SK-N-SH (cell line): Measurements from ENCODE around the gene MRM2. TPM values are rescaled to one million over a fixed set of nuclear protein-coding genes. Genes with fewer than 3 reads are reported as not detected.

Experiments
- CTCF ChIA-PET: fragments of 300-600, 350-600 bp; formaldehyde crosslinking; extraction: SDS; loops from one replicate; lab custom pipeline; 2021; lab: Yijun Ruan, JAX
- POLR2A ChIA-PET: fragments of 350-600 bp; sonication (Branson Sonifier 250); formaldehyde crosslinking; extraction: SDS; loops from one replicate; lab custom pipeline; 2020; ENCODE audit warnings: antibody characterized with exemption, inconsistent platforms; lab: Yijun Ruan, JAX
- DNase-seq: peaks from one replicate; pipeline ENCODE4 v3.0.0; 2012
- H2AFZ ChIP-seq: fragments of 200-600 bp; sonication (generic); 2 replicates; pipeline ENCODE4 v1.8.1; 2016; ENCODE audit warnings: antibody characterized with exemption, mild to moderate bottlenecking, low read depth
- H3F3A ChIP-seq: fragments of 200-600 bp; sonication (generic); replicated peaks from 2 replicates; pipeline ENCODE3; 2016; ENCODE audit warnings: antibody characterized with exemption, mild to moderate bottlenecking; ENCODE audit not compliant: insufficient read depth
- H3K27ac ChIP-seq, 2 experiments: fragments of 200-500 bp in 1 of 2; fragments of 200-600 bp in 1 of 2; sonication (Bioruptor generic) in 1 of 2; sonication (generic), shearing (Covaris generic) in 1 of 2; 2 replicates each; pipeline versions ENCODE4 v1.5.1 to v1.6.1; 2014 to 2016; ENCODE audit warnings: low read depth in 2 of 2, inconsistent platforms in 1 of 2, low read length in 1 of 2, mild to moderate bottlenecking in 1 of 2, mixed read lengths in 1 of 2
- H3K27me3 ChIP-seq: fragments of 200-600 bp; sonication (generic), shearing (Covaris generic); 2 replicates; pipeline ENCODE4 v1.6.1; 2016; ENCODE audit warnings: mixed run types; ENCODE audit not compliant: insufficient read depth
- H3K36me3 ChIP-seq, 2 experiments: fragments of 200-500 bp in 1 of 2; fragments of 200-600 bp in 1 of 2; sonication (Bioruptor generic) in 1 of 2; sonication (generic) in 1 of 2; replicated peaks in 1 of 2; 2 replicates each; pipeline versions ENCODE3 to v1.5.1; 2014 to 2016; ENCODE audit warnings: low read length in 1 of 2, mild to moderate bottlenecking in 1 of 2; ENCODE audit not compliant: insufficient read depth in 2 of 2, control insufficient read depth in 1 of 2
- H3K4me1 ChIP-seq, 2 experiments: fragments of 200-500 bp in 1 of 2; fragments of 200-600 bp in 1 of 2; sonication (Bioruptor generic) in 1 of 2; sonication (generic), shearing (Covaris generic) in 1 of 2; 2 replicates each; pipeline versions ENCODE4 v1.5.1 to v1.6.1; 2014 to 2016; ENCODE audit warnings: low read depth in 1 of 2, low read length in 1 of 2, mixed run types in 1 of 2; ENCODE audit not compliant: insufficient read depth in 2 of 2, control insufficient read depth in 1 of 2
- H3K4me2 ChIP-seq: fragments of 200-600 bp; sonication (generic), shearing (Covaris generic); 2 replicates; pipeline ENCODE4 v1.6.1; 2017; ENCODE audit warnings: mixed run types
- H3K4me3 ChIP-seq, 2 experiments: fragments of 200-500 bp in 1 of 2; fragments of 200-600 bp in 1 of 2; sonication (Bioruptor generic) in 1 of 2; sonication (generic), shearing (Covaris generic) in 1 of 2; 2 replicates each; pipeline versions ENCODE4 v1.5.1 to v1.8.1; 2014 to 2016; ENCODE audit warnings: low read depth in 2 of 2, inconsistent platforms in 1 of 2, low read length in 1 of 2, mild to moderate bottlenecking in 1 of 2, mixed read lengths in 1 of 2, moderate library complexity in 1 of 2
- H3K79me2 ChIP-seq: fragments of 200-600 bp; sonication (generic); 2 replicates; pipeline ENCODE4 v1.8.1; 2017; ENCODE audit warnings: mild to moderate bottlenecking; ENCODE audit not compliant: insufficient read depth
- H3K9ac ChIP-seq: fragments of 200-600 bp; sonication (generic); 2 replicates; pipeline ENCODE4 v1.6.1; 2017; ENCODE audit warnings: mixed run types
- H3K9me2 ChIP-seq: fragments of 200-600 bp; sonication (generic); 2 replicates; pipeline ENCODE4 v1.6.1; 2017; ENCODE audit warnings: mixed run types
- H3K9me3 ChIP-seq: fragments of 200-600 bp; sonication (generic); 2 replicates; pipeline ENCODE4 v1.6.1; 2017; ENCODE audit warnings: mixed run types, mild to moderate bottlenecking, moderate library complexity
- H4K20me1 ChIP-seq: fragments of 200-600 bp; sonication (generic); 2 replicates; pipeline ENCODE4 v1.6.1; 2017; ENCODE audit warnings: mild to moderate bottlenecking, mixed run types; ENCODE audit not compliant: insufficient read depth
- CHD2 ChIP-seq: fragments of 150-350 bp; IDR thresholded peaks from 2 replicates; pipeline ENCODE4 v1.6.1; 2018; ENCODE audit warnings: low read length; ENCODE audit not compliant: partially characterized antibody
- ELF1 ChIP-seq: IDR thresholded peaks from 2 replicates; pipeline ENCODE4 v1.4.0; 2012
- EP300 ChIP-seq, 2 experiments: IDR thresholded peaks; 2 replicates each; pipeline versions ENCODE4 v1.4.0 to v1.6.1; 2012; ENCODE audit warnings: borderline replicate concordance in 1 of 2, low read depth in 1 of 2, low read length in 1 of 2
- FOSL2 ChIP-seq: IDR thresholded peaks from 2 replicates; pipeline ENCODE4 v1.4.0; 2012; ENCODE audit warnings: low read depth, mild to moderate bottlenecking, moderate library complexity, borderline replicate concordance
- FOXJ3 ChIP-seq: sonication (generic); formaldehyde crosslinking; IDR thresholded peaks from 2 replicates; pipeline ENCODE4 v1.5.1; 2020; ENCODE audit warnings: mild to moderate bottlenecking, missing genetic modification reagents
- FOXM1 ChIP-seq: IDR thresholded peaks from 2 replicates; pipeline ENCODE4 v1.4.0; 2012; ENCODE audit warnings: low read depth, mild to moderate bottlenecking
- IRF3 ChIP-seq: fragments of 150-350 bp; IDR thresholded peaks from 2 replicates; pipeline ENCODE4 v1.6.1; 2016; ENCODE audit warnings: mild to moderate bottlenecking, low read depth, low read length
- JUND ChIP-seq: IDR thresholded peaks from 2 replicates; pipeline ENCODE4 v1.4.0; 2012
- RAD21 ChIP-seq: IDR thresholded peaks from 2 replicates; pipeline ENCODE4 v1.6.1; 2012; ENCODE audit warnings: mild to moderate bottlenecking, low read length
- RXRA ChIP-seq: IDR thresholded peaks from 2 replicates; pipeline ENCODE4 v1.4.0; 2012; ENCODE audit warnings: low read depth, mild to moderate bottlenecking, borderline replicate concordance
- SMC3 ChIP-seq: IDR thresholded peaks from 2 replicates; pipeline ENCODE4 v1.6.1; 2012; ENCODE audit warnings: low read depth, low read length, improper control_type of control experiment
- TAF1 ChIP-seq: IDR thresholded peaks from 2 replicates; pipeline ENCODE4 v1.6.1; 2012; ENCODE audit warnings: low read depth, mild to moderate bottlenecking, low read length, moderate library complexity, borderline replicate concordance
- WGBS: methylation state at CpG from one replicate; pipeline ENCODE4 v1.1.6; 2017; ENCODE audit warnings: low lambda C conversion rate; 5-methylcytosine and 5-hydroxymethylcytosine counted together
- polyA plus RNA-seq, 3 experiments: library from polyadenylated mRNA; depleted of rRNA; stranded (reverse); fragments of >200 nt; gene quantifications; 2 replicates each; pipeline ENCODE4 v1.2.3, GENCODE V29; 2012
- TF ChIP-seq, protein P1 (sequence below): fragments of 200-600 bp; sonication (generic); IDR thresholded peaks from 2 replicates; pipeline ENCODE4 v1.6.1; 2017; ENCODE audit warnings: antibody characterized with exemption, mild to moderate bottlenecking, moderate library complexity
- TF ChIP-seq, protein P2 (sequence below): IDR thresholded peaks from 2 replicates; pipeline ENCODE4 v1.4.0; 2012; ENCODE audit warnings: low read depth, borderline replicate concordance

The MRM2 gene
- polyA plus RNA-seq, 1 of the 3 experiments (the other 2 are of a cell fraction): 30.7 TPM

DNA sequence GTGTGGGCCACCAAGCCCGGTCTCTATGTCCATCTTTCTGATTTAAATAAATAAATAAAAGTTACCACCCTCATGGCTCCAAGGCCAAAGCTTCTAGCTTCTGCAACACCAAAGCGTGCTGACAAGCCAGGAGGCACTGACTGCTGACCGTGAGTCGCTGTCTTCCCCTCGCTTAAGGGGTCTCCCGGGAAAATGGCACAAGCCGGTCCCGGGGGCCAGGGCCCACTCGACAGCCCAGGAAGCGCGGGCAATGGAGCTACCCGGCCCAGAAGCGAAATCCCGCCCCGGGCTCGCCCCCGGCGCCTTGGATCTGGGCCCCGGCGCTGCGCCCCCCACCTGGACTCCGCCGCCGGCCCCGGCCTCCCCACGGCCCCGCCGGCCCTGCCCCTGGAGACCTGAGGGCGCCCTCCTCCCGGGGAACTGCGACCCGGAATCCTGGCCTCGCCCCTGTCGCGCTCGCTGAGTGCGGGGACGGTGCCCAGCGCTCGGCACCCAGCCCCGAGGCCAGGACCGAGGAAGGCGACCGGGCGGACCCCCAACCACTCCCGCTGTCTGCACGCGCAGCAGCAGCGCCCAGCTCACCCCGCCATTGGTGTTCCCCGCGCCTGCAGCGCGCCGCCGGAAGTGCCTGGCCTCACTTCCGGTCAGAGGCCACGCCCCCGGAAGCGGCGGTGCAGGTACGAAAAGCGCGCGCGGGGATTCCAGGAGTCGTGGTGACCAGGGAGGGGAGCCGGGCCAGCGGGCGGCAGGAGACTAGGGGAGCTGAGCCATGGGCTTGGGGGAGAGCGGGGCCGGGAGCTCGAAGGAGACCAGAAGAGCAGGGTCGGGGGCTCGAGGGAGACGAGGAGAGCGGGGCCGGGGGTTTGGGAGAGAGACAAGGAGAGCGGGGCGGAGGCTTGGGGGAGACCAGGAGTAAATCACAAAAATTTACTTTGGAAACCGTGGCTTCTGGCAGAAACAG, at the start of gene MRM2, which contains the start of gene NUDT1 (continued):
- TF ChIP-seq FOXJ3 (no peak), RXRA (no peak), CHD2 (peak; percentile 89), SMC3 (0 out of 2 replicates have a peak, but pooled peaks have one; percentile 14), JUND (no peak), RAD21 (no peak), EP300 (IDR thresholded peaks at IDR 0.05; ENCODE audit: borderline replicate concordance in 1 of 2, low read depth in 1 of 2, low read length in 1 of 2) (no peak), IRF3 (no peak), ELF1 (peak; percentile 86)
- TF ChIP-seq, protein P1, sequence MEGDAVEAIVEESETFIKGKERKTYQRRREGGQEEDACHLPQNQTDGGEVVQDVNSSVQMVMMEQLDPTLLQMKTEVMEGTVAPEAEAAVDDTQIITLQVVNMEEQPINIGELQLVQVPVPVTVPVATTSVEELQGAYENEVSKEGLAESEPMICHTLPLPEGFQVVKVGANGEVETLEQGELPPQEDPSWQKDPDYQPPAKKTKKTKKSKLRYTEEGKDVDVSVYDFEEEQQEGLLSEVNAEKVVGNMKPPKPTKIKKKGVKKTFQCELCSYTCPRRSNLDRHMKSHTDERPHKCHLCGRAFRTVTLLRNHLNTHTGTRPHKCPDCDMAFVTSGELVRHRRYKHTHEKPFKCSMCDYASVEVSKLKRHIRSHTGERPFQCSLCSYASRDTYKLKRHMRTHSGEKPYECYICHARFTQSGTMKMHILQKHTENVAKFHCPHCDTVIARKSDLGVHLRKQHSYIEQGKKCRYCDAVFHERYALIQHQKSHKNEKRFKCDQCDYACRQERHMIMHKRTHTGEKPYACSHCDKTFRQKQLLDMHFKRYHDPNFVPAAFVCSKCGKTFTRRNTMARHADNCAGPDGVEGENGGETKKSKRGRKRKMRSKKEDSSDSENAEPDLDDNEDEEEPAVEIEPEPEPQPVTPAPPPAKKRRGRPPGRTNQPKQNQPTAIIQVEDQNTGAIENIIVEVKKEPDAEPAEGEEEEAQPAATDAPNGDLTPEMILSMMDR: no peak

GRCh38 chr7:2290877-2291276, 48.9 kb upstream of the MRM2 start:
- Histone ChIP-seq H3F3A (no peaks in the 10 kb centered on the region), H3K9me3 (no peaks in the 10 kb centered on the region), H3K27ac (no peak overlapping the region), H3K36me3 (no peaks in the 10 kb centered on the region), H3K4me3 (no peak overlapping the region), H3K4me2 (no peak overlapping the region), H3K9me2 (no peaks in the 10 kb centered on the region), H3K79me2 (peaks cover 8% of the 10 kb centered on the region; the same call in 1 of the 2 replicates), H2AFZ (no peak overlapping the region), H3K27me3 (no peaks in the 10 kb centered on the region), H3K9ac (no peak overlapping the region), H3K4me1 (no peaks in the 10 kb centered on the region), H4K20me1 (no peaks in the 10 kb centered on the region)
- 98% methylated on average over 6 of the region's 6 CpGs for WGBS
- TF ChIP-seq TAF1 (no peak), FOXM1 (no peak), CHD2 (no peak), FOSL2 (no peak)
- TF ChIP-seq, protein P2, sequence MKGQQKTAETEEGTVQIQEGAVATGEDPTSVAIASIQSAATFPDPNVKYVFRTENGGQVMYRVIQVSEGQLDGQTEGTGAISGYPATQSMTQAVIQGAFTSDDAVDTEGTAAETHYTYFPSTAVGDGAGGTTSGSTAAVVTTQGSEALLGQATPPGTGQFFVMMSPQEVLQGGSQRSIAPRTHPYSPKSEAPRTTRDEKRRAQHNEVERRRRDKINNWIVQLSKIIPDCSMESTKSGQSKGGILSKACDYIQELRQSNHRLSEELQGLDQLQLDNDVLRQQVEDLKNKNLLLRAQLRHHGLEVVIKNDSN: no peak
- CTCF ChIA-PET: interaction anchor here (0.9 to 1.8 kb wide), 2 partner anchors 14 to 161 kb away, joined by 4 read pairs; no protein-coding TSS in a partner anchor
- DNase-seq: no peak
- POLR2A ChIA-PET: no interaction called here
